HG03460 (cell line): Measurements from ENCODE around the gene KANSL1L.

Source experiments
- ATAC-seq: cut with Tn5 transposase; IDR thresholded peaks from one replicate; pipeline ENCODE4 v1.9.1; 2021; ENCODE audit not compliant: unreplicated experiment

Gene KANSL1L

DNA sequence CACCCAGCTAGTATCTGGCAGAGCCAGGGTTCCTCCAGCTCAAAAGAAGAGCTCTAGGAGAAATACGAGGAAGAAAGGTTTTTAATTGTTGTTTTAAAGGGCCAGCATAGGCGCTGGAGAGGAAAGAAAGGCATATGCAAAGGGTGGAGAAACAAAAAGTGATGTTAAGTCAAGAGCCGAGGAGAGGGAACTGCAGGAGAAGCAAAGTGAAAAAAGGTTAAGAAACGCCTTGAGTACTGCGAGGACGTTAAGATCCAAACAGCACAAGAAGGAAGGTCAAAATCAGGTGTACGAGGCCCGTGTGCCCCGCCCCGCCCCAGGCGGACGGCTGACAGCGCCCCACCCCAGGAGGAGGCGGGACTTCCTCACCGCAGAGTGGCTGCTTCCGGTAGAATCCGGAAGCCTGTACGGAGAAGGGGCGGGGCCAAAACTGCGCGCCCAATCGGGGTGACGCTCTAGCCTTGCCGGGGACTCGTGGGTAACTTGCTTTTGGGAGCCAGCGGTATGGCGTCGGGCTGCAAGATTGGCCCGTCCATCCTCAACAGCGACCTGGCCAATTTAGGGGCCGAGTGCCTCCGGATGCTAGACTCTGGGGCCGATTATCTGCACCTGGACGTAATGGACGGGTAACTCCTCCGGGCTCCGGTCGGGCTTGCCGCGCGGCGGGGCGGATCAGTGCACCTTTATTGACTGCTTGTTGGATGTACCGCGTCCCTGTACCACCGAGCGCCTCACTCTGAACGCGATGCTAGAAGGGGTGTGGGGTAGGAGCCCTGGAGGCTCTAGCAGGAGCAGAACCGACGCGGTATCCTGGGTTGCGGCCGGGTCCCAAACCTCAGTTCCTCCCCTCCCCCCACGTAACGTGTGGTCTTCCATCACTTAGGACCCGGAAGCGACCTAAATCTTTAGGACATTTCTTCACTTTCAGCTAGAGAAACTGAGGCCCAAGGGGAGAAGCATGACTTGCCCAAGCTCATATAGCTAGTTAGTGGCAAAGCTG, 168.8 kb downstream of the KANSL1L start, which contains the start of gene RPE:
Gene RPE (plus strand): TSS at position 481 of the 1,000 bp plus-strand sequence. CDS start 24 bp downstream, at position 505.
- ATAC-seq, result peak; percentile 99

GRCh38 chr2:210000464-210001324, 170.5 kb downstream of the KANSL1L start:
- ATAC-seq, result no peak

DNA sequence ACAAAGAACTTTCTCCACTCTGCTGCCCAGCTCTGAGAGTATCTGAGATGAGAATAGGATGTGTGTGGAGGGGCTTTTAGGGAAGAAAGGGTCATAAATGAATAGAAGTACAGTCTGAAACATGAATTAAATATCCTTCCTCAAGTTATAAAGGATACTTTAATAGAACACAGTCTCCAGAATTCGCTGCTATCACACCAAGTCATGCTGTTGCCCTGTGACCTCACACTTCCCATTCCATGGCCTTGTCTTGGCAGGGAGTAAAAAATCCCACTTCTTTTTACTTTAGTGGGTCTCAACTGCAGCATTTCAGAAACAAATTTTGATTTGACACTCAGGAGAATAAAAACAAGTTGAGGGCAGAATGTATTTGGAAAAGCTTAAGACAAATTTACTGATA, 172.6 kb downstream of the KANSL1L start:
- no peak for ATAC-seq

DNA sequence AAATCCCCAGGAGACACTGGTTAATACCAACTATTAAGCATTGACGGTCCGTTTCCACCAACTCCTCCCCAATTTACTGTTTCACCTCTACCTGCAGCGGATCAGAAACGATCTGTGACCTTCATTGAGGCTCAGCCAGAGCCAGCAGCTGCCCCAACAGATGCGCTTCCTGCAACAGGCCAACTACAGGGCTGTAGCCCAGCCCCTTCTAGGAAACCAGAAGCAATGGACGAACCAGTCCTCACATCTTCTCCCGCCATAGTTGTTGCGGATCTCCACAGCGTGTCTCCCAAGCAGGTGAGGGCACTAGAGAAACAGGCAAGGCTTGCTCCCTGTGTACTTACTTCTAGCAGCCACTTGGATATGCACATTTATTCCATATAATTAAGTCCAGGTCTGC, 177.2 kb downstream of the KANSL1L start:
- ATAC-seq, result no peak

DNA sequence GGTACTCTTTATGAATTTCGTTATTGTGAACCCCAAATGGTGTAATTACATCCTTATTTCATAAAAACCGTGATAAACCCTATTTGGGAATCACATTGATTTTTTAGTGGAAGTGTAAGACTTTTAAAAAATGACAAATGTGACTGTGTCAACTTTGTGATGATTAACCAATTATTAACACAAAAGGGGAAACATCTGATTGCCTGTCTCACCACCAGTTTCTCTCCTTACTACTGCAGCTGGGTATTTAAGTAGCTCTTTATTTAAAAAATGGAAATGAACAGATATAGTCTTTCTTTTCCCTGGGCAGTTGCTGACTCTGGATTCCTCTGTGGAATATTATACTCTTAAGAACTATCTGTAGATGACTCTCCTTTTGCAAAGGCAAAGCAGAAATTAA, 180.4 kb downstream of the KANSL1L start:
- no peak for ATAC-seq

- ATAC-seq, result peak; percentile 57
These were observed 183.2 kb downstream of the KANSL1L start for GRCh38 chr2:209988010-209988409.

DNA sequence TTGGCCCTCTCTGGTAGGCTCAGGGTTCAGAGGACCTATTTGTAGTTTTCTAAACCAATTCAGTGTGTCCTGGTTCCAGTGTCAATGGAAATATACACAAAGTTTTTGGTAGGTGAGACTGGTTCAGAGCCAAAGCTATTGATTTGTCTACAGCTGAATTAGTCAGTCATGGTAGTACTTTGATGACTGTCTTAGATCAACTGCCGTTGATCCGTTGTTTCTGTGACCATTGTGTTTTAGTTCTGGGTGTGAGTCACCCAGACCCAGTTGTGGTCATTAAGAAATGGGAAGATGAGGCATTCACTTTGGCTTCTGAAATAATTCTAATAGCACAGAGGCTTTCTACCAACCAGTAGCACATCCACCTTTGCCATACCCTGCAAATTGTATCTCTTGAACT, 184.8 kb downstream of the KANSL1L start:
- no peak for ATAC-seq

DNA sequence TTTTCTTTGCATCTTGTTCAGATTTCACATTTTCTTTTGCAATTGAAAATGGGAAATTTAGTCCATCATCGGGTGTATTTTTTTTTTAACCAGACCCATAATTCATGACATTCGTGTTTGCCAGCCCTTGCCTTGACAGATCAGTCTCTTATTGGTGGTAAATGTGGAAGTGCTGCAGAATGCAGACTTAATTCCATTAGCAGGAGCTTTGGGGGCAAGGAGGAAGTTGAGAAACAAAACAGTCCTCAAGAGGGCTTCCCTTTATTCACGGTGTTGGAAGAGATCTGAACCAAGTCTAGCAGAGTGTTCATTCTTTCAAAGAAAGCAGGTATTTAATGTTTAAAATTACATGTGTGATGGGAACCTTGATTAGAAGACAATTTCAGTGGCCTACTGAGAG, 185.3 kb downstream of the KANSL1L start:
- no peak for ATAC-seq

DNA sequence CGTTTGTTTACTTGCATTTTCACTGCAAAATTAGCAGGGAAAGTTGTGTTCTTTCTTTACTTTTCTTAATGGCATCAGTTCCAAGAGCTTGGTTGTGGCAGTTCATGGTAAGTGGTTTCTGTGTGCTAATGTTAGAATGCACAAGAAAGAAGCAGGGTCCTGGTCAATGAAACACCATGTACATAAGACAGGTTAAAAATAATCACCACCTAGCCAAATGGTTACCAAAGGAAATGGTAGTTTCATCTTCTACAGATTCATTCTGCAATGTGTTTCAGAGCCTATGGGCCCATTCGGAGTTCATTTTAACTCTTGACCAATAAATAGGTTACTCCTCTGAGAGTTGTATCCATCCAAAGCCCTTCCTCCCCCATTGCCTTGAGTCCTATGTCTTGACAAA, 186.9 kb downstream of the KANSL1L start:
- no peak for ATAC-seq

- peak; percentile 64 for ATAC-seq
These were observed 193.6 kb downstream of the KANSL1L start for GRCh38 chr2:209977386-209978239.

- ATAC-seq, result peak; percentile 87
These were observed 194.4 kb downstream of the KANSL1L start for GRCh38 chr2:209976698-209977385.

- no peak for ATAC-seq
These were observed 196.6 kb downstream of the KANSL1L start for GRCh38 chr2:209974576-209974975.

GRCh38 chr2:209973328-209973727, 197.9 kb downstream of the KANSL1L start:
- no peak for ATAC-seq
